HG03175 (cell line): ENCODE results near the gene NUTF2.
"Not testable (repeated sequence)": the region's sequence is repeated elsewhere in the genome, so short reads cannot be mapped to it uniquely, and the experiment has no call there.

ENCODE experiments used
- ATAC-seq: cut with Tn5 transposase; IDR thresholded peaks from one replicate; pipeline ENCODE4 v1.9.1; 2021; ENCODE audit warnings: mild to moderate bottlenecking, moderate library complexity; ENCODE audit not compliant: unreplicated experiment

NUTF2 gene

GRCh38 chr16:67862623-67863583, 16.2 kb downstream of the NUTF2 start:
- no peak for ATAC-seq

DNA sequence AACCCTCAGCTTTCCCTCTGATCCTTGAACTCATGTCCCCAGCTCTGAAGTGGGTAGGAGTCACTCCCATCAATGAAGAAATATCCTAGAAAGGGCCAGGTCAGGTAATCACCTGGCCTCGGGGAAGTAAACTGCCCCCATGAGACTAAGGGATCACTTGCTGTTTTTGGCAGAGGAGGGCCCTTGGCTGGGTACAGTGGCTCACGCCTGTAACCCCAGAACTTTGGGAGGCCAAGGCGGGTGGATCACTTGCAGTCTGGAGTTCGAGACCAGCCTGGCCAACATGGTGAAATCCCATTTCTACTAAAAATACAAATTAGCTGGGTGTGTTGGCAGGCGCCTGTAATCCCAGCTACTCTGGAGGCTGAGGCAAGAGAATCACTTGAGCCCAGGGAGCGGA, 17.3 kb downstream of the NUTF2 start:
- ATAC-seq = not testable (repeated sequence)

GRCh38 chr16:67864594-67864993, 17.9 kb downstream of the NUTF2 start:
- no peak for ATAC-seq

GRCh38 chr16:67865318-67865717, 18.6 kb downstream of the NUTF2 start:
- ATAC-seq = no peak

- ATAC-seq = no peak
These were observed 21.6 kb downstream of the NUTF2 start for GRCh38 chr16:67868290-67868689.

GRCh38 chr16:67869653-67870052, 22.9 kb downstream of the NUTF2 start:
- no peak for ATAC-seq

DNA sequence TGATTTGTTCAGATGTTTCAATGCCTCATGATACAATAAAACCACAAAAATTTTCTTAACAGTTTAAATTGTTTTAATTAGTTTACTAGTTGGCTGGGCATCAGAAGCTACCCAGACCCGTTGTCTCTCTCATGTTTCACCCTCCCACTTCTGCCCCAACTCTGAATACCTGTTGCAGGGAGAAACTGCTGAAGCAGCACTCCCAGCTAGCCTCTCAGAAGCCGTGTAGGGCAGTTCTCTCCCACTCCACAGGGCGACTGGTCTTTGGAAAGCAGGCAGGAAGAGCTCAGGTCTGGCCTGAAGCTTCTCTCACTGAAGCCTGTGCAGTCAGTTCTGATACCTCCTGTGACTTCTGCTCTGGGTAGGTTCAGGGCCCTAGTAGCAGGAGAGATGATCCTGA, 24.5 kb downstream of the NUTF2 start:
- no peak for ATAC-seq

GRCh38 chr16:67872131-67872630, 25.4 kb downstream of the NUTF2 start:
- no peak for ATAC-seq

- peak; percentile 77 for ATAC-seq
These were observed 26.1 kb downstream of the NUTF2 start, which contains the start of gene EDC4 for GRCh38 chr16:67872631-67873434. Gene EDC4, plus strand, starts transcription at chr16:67873052. Its CDS starts 210 bp downstream, at chr16:67873262.

- peak; percentile 8 for ATAC-seq
These were observed 27.0 kb downstream of the NUTF2 start for GRCh38 chr16:67873435-67874370.

- ATAC-seq = no peak
These were observed 27.6 kb downstream of the NUTF2 start for GRCh38 chr16:67874372-67874771.

DNA sequence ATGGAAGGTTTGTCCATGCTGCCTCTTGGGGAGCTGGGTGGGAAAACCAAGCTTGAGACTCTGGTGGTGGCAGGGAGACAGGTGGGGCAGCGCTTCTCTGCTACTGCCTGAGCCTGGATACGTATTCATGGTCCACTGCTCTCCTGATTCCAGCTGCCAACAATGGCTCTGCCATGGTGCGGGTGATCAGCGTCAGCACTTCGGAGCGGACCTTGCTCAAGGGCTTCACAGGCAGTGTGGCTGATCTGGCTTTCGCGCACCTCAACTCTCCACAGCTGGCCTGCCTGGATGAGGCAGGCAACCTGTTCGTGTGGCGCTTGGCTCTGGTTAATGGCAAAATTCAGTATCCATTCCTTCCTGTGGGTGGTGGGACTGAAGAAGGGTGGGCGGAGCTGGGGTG, 30.3 kb downstream of the NUTF2 start:
- no peak for ATAC-seq

DNA sequence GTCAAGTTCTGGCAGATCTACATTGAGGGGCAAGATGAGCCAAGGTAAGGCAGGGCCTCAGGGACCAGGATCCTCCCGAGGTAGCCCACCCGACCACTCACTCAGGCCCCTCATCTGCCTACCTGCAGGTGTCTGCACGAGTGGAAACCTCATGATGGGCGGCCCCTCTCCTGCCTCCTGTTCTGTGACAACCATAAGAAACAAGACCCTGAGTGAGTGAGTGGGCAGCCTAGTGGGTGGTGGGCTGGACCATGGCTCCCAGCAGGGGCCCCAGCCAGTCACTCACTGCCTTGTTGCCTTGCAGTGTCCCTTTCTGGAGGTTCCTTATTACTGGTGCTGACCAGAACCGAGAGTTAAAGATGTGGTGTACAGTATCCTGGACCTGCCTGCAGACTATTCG, 31.5 kb downstream of the NUTF2 start:
- ATAC-seq = no peak

DNA sequence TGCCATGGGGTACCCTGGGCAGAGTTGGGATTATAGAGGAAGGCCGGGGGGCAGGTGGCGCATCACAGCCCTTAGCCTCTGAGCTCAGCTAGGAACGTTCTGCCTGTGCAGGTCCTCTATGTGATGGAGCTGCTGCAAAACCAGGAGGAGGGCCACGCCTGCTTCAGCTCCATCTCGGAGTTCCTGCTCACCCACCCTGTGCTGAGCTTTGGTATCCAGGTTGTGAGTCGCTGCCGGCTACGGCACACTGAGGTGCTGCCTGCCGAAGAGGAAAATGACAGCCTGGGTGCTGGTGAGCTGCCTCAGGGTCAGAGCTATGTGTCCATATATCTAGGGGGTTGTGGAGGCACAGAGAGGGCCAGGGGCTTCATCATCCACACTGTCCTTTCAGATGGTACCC, 32.1 kb downstream of the NUTF2 start:
- no peak for ATAC-seq

DNA sequence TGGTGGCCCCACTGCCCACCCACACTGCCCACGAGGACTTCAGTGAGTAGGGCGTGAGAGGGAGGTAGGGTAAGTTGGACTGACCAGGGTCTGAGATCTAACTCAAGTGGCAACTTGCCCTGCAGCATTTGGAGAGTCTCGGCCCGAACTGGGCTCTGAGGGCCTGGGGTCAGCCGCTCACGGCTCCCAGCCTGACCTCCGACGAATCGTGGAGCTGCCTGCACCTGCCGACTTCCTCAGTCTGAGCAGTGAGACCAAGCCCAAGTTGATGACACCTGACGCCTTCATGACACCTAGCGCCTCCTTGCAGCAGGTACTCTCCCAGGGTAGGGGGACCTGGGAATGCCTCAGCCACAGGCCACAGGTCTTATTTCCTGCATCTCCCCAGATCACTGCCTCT, 32.7 kb downstream of the NUTF2 start:
- ATAC-seq = no peak

DNA sequence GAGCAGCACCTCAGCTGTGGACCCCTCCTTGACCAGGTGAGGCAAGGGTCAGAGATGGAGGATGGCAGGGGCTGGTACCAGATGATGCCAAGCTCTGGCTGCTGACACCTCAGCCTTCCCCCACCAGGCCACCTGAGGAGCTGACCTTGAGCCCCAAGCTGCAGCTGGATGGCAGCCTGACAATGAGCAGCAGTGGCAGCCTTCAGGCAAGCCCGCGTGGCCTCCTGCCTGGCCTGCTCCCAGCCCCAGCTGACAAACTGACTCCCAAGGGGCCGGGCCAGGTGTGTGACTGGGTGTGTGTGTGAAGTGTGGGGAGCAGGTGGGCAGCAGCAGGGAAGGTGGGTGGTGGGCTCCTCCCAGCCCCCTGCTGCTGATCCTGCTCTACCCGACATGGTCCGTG, 33.2 kb downstream of the NUTF2 start:
- ATAC-seq = no peak

DNA sequence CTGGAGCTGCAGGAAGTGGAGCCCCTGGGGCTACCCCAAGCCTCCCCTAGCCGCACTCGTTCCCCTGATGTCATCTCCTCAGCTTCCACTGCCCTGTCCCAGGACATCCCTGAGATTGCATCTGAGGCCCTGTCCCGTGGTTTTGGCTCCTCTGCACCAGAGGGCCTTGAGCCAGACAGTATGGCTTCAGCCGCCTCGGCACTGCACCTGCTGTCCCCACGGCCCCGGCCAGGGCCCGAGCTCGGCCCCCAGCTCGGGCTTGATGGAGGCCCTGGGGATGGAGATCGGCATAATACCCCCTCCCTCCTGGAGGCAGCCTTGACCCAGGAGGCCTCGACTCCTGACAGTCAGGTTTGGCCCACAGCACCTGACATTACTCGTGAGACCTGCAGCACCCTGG, 33.9 kb downstream of the NUTF2 start:
- ATAC-seq = no peak

DNA sequence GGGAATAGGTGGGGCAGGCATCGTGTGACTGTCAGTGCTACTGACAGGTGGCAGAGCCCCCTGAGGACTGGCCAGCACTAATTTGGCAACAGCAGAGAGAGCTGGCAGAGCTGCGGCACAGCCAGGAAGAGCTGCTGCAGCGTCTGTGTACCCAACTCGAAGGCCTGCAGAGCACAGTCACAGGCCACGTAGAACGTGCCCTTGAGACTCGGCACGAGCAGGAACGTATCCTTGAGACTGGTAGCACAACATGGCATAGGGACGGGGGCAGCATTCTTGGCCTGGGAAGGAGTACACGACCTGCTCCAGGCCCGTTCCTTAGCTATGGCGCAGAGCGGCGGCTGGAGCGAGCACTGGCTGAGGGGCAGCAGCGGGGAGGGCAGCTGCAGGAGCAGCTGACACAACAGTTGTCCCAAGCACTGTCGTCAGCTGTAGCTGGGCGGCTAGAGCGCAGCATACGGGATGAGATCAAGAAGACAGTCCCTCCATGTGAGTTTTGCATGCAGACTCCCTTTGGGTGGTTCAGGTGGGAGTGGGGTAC, 35.0 kb downstream of the NUTF2 start:
- no peak for ATAC-seq

- ATAC-seq = no peak
These were observed 35.8 kb downstream of the NUTF2 start for GRCh38 chr16:67882374-67883145.
